ENCODE data around the gene ZMYND19.
"Not testable (repeated sequence)": the region's sequence is repeated elsewhere in the genome, so short reads cannot be mapped to it uniquely, and the experiment has no call there.

Gene ZMYND19

DNA sequence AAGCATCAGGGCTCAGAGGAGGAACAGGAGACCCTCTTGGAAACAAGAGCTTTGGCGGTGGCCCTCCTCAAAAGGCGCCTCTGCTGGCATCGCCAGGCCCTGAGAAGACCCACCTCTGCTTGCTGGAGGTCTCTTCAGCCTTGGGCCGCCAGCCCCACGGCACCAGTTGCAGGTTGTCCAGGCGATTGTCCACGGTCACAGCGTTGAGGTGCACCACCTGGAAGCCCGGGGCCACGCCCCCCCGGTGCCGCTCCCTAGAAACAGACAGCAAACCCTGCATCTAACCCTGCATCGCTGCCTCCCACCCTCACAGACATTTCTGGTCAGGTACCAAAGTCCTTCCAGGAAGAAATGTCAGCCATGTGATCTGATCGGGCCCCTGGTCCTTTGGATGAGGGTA, 3.5 kb downstream of the ZMYND19 start:
- DNase-seq: no peak

- no peak for DNase-seq
Observed at GRCh38 chr9:137583957-137584356, 6.4 kb downstream of the ZMYND19 start.

DNA sequence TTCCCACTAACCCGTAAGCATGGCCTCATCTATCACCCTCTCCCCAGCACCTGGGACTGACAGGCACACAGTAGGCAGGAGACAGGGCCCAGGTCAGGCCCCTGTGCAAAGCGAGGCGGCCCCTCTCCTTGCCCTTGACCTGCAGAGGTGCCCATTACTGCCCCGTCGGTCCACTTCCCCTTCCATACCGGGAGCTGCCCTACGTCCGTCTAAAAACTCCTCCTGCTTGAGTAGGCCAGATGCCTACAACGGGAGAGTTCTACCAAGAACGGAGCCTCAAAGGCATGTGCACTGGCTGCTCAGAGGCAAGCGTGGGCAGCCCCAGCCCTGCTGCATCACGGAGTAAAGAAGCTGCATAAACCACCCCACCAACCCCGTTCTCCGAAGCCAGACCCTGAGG, 7.0 kb downstream of the ZMYND19 start:
- DNase-seq: no peak

GRCh38 chr9:137582286-137582860, 7.9 kb downstream of the ZMYND19 start:
- DNase-seq: peak in 1 of 5 experiments; percentile 39

GRCh38 chr9:137581361-137582285, 8.7 kb downstream of the ZMYND19 start:
- DNase-seq: no peak

DNA sequence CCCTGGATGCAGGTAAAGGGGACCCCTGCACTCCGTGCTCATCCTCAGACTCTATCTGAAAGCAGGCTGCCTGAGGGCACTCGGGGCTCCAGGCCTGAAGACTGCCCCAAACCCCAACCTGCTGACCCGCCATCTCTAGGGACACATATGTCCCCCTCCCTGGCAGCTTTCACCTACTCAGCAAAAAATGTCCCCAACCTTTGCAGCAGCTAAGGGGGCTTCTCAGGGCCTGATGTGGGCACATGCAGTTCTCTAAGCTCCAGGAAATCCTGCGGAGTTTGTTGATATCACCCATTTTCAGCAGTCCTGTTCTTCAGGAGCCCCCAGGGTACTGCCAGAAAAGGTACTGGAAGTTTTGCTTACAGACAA, 9.4 kb downstream of the ZMYND19 start:
- no peak for DNase-seq

- DNase-seq: no peak
Observed at GRCh38 chr9:137580209-137580953, 9.9 kb downstream of the ZMYND19 start.

GRCh38 chr9:137579259-137579604, 11.1 kb downstream of the ZMYND19 start:
- DNase-seq: no peak

GRCh38 chr9:137578518-137579258, 11.6 kb downstream of the ZMYND19 start, which contains the start of gene DPH7:
TSS of gene DPH7 (minus strand) at chr9:137578925. CDS start at chr9:137578777, 148 bp downstream.
- peak; percentile 87 to 96 (median 94) for DNase-seq

GRCh38 chr9:137575716-137576411, 14.4 kb downstream of the ZMYND19 start:
- peak in 1 of 5 experiments; percentile 67 for DNase-seq

DNA sequence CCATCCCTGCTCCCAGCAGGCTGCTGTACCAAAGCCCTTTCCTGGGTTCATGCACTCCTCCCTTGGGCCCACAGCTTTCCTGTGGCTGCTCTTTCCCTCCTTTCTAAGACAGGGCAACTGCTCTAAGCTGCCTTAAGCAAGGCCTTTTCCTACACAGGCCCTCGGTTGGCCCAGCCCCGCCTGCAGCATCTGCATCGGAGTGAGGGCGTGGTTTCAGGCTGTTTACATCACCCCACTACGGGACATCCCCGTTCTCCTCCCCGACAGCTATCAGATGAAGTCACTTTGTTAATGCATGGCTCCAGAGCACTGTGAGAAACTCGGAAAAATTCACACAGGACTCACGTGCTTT, 15.0 kb downstream of the ZMYND19 start:
- peak in 1 of 5 experiments; percentile 72 for DNase-seq

- no peak for DNase-seq
Observed at GRCh38 chr9:137574192-137574591, 16.1 kb downstream of the ZMYND19 start.

GRCh38 chr9:137570566-137570965, 19.7 kb downstream of the ZMYND19 start:
- no peak for DNase-seq

- no peak for DNase-seq
Observed at GRCh38 chr9:137569609-137570203, 20.6 kb downstream of the ZMYND19 start.

DNA sequence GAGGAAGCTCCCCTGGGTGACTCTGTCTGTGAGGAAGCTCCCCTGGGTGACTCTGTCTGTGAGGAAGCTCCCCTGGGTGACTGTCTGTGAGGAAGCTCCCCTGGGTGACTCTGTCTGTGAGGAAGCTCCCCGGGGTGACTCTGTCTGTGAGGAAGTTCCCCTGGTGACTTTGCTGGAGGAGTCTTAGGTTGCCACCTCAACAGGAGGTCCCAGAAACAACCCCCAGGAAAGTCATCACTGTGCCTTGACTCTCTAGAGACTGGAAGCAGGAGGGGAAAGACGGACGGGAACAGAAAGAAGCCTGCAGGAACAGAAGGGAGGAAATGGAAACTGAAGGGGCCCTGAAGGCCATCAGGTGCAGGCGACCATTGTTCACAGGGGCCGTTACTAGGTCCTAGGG, 21.9 kb downstream of the ZMYND19 start:
- DNase-seq: not testable (repeated sequence)

GRCh38 chr9:137564817-137565411, 25.4 kb downstream of the ZMYND19 start:
- no peak for DNase-seq

- DNase-seq: no peak
Observed at GRCh38 chr9:137564134-137564533, 26.2 kb downstream of the ZMYND19 start.

- DNase-seq: no peak
Observed at GRCh38 chr9:137558127-137558526, 32.2 kb downstream of the ZMYND19 start.

DNA sequence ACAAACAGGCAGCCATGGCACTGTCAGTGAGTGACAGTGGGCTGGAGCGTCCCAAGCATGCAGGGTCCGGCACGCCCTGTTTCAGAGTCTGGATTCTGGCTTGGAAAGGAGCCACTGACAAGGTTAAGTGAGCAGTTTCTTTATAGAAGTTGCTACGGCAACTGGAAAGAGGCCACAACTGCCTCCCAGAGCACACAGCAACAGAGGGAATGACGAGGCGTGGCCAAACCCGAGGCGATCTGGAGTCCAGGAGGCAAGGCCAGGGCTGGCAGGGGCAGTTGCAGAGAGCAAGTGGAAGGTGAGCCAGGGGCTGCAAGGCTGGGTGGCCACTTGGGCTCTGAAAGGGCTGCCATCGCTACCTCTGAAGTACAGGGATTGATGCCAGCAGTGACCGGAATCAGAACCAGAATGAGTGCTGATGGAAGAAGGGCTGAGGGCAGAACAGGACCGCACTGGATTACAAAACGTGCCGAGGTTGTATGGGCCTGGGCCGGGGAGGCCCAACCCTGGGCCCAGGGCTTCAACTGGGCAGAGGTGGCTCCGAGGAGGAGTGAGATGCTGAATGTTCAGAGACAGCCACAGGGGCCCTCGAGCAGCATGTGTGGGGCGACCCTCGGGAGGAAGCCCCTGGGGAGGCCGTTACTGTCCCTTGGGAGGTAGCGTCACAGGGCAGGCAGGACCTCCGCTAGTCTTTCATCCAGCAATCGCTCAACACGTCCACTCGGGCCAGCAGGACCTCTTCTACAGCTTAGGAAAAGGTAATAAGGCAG, 34.1 kb downstream of the ZMYND19 start:
- no peak for DNase-seq

DNA sequence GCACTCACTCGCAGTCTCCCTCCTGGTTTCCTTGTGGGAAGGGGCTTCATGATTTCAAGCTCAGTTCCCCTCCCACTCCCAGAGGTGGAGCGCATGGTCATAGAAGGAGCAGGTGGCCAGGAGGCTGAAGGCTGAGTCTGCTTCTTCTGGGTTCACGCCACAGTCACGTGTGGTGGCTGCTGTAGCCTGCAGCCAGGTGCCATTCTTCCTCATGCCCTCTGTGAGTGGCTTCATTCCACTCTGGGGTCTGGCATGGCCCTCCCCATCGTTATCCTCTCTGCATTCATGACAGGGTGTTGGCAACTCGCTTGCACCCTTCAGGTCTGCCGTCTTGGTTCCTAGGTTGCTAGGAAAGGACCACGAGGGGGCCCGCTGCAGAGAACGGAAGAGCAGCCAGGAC, 35.1 kb downstream of the ZMYND19 start:
- no peak for DNase-seq

GRCh38 chr9:137554349-137554748, 36.0 kb downstream of the ZMYND19 start:
- no peak for DNase-seq

Data from T-helper 2 cell (primary cell).